ENCODE measurements around the gene ENGASE.
"Not testable (repeated sequence)": the region's sequence is repeated elsewhere in the genome, so short reads cannot be mapped to it uniquely, and the experiment has no call there.

Gene ENGASE

DNA sequence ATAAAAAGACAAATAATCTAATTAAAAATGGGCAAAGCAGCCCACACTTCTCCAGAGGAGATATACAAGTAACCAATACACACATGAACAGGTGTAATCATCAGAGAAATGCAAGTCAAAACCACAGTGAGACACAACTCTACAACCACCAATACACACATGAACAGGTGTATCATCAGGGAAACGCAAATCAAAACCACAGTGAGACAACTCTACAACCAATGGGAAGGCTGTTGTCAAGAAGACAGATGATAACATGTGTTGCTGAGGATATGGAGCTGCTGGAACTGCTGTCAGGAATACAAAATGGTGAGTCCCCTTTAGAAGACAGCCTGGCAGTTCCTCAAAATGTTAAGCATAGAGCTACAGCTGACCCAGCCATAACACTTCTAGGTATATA lies 22.5 kb upstream of the ENGASE start:
- DNase-seq (ENCODE audit: low spot score) = no peak

DNA sequence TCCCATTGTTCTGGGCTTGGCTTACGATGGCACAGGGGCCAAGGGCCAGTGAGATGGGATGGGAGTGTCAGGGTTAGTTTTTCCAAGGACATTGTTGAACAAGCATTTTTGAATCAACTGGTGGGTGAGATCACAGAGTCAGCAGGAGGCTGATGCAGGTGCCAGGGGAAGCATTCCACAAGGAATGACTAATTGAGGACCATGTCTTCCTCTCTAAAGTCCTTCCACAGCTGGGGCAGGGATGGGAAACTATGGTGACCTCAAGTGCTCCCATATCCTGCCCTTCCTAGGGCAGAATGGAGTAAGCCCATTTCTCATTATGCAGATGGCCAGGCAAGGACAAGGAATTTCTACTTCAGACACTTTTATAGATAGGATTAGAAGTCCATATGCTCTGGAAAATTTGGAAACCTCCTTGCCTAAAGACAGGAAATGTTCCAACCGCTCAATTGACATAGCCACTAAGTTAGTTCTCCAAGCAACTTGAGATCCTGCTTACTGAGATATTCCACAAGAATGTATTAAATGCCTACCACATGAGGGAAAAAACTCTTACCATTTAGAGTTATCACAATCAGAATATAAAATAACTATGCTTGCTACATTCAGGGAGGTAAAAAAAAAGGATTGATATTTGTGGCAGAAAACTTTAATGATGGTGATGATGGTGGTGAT lies 21.2 kb upstream of the ENGASE start:
- DNase-seq (ENCODE audit: low spot score) = no peak

DNA sequence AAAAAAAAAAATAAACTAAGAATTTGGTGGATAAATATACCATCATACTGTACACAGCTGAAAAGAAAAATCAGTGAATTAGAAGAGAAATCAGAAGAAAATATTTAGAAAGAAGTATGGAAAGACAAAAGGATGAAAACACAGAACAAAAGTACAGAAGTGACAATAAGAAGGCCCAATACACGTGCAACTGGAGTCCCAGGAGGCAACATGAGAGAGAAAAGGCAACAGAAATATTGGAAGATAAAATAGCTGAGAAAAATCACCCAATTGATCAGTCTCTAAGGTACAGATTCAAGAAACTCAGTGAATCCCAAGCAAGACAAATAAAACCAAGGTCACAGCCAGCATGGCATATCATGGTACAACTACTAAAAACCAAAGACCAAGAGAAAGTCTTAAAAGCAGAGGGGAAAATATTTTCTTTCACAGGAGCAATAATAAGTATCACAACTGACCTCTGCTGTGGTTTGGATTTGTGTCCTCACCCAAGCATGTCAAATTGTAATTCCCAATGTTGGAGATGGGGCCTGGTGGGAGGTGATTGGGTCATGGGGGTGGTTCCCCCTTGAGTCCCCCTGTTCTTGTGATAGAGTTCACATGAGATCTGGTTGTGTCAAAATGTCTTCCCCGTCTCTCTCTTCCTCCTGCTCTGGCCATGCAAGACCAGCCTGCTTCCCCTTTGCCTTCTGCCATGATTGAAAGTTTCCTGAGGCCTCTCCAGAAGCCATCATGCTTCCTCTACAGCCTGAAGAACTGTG lies 20.2 kb upstream of the ENGASE start:
- DNase-seq (ENCODE audit: low spot score) = no peak

DNA sequence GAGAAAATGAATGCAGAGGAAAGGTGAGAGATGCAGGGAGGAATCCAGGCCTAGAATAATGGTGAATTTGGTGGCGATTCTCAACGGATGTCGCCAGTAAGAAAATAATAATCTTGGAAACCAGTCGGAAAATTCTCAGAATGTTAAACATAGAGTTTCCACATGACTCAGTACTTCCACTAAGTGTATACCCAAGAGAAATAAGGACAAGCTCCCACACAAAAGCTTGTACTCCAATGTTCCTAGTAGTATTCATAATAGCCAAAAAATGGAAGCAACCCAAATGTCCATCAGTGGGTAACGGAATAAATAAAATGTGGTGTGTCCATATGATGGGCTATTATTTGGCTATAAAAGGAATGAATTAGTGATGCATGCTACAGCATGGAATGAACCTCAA lies 19.4 kb upstream of the ENGASE start:
- DNase-seq (ENCODE audit: low spot score) = no peak

DNA sequence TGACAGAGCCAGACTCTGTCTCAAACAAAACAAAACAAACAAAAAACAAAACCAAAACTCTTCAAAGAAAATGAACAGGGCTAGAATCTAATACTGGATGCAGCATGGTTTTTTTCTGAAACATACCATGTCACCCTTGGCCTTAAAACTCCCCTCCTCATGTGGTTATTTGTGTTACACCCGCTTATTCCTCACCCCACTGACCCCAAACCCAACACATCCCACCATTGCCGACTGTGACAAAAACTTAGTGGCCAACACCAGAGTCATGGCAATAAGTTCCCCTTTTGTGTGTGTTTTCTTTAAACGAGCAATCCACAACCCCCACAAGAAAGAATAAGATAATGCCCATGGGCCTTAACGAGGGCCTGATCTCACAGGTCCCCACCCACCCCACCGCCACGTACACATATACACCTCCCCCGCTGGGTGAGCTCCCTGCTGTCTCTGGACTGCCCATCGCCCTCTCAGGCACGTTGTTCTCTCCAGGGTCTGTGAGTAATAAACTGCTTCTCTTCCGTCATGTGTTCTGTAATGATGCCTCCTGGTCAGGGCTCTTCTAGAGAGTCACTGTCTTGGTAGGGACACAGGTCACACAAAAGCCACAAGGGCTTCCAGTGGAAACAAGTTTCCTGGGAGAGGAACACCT lies 16.8 kb upstream of the ENGASE start:
- no peak for DNase-seq (ENCODE audit: low spot score)

DNA sequence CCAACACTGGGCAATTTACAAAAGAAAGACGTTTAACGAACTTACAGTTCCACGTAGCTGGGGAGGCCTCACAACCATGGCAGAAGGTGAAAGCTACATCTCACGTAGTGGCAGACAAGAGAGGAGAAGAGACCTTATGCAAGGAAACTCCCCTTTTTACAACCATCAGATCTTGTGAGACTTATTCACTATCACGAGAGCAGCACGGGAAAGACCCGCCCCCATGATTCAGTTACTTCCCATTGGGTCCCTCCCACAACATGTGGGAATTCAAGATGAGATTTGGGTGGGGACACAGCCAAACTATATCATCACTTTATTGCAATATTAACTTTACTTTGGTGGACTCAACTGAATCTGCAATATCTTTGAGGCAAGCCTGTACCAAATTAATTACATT lies 11.9 kb upstream of the ENGASE start:
- DNase-seq (ENCODE audit: low spot score) = no peak

DNA sequence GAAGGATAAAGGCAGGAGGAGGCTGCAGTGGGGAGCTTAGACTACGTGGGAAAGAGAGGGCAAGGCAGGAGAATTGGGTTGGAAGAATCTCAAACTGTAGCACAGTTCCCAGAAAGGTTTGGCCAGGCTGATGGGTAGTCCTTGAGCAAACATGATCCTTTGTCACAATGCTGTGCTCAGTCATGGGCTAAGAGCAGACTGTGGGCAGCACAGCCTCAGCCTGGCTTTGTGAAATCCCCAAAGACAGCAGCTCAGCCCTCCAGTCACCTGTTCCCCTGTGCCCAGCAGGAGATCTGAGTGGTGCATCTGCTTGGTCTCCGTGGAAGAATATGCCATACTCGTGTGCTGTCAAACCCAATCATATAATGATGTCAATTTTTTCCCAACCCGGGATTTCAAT lies 10.6 kb upstream of the ENGASE start:
- DNase-seq (ENCODE audit: low spot score) = no peak

DNA sequence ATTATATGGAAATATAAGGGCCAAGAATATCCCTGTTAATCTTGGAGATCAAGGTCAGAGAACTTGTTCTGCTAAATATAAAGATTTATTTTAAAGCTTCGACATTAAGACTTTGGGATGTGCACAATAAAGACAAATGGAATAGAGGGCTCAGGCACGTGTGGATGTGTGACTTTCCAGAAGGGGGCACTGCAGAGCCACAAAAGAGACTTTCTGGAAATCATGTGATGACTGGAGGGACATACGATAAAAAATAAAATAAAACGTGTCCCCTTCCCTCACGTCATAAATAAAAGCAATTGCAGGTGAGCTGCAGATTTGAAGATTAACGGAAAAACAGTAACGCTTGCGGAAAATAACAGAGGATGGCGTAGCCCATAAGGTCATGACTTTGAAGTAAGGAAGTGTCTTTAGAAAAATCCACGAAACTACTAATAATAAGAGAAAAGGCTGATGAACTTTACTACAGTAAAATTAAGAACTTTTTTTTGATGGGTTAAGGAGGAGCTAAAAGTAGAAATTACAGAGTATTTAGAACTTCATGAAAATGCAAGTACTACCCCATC lies 9.4 kb upstream of the ENGASE start:
- DNase-seq (ENCODE audit: low spot score) = peak; percentile 32

DNA sequence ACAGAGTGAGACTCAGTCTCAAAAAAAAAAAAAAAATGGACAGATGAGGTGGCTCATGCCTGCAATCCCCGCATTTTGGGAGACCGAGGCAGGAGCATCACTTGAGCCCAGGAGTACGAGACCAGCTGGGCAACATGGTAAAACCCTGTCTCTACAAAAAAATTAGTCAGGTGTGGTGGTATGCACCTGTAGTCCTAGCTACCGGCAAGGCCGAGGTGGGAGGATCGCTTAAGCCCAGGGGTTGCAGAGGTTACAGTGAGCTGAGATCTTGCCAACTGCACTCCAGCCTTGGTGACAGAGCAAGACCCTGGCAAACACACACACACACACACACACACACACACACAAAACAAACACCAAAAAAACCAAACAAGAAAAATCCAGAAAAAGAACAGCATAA lies 7.7 kb upstream of the ENGASE start:
- no peak for DNase-seq (ENCODE audit: low spot score)

DNA sequence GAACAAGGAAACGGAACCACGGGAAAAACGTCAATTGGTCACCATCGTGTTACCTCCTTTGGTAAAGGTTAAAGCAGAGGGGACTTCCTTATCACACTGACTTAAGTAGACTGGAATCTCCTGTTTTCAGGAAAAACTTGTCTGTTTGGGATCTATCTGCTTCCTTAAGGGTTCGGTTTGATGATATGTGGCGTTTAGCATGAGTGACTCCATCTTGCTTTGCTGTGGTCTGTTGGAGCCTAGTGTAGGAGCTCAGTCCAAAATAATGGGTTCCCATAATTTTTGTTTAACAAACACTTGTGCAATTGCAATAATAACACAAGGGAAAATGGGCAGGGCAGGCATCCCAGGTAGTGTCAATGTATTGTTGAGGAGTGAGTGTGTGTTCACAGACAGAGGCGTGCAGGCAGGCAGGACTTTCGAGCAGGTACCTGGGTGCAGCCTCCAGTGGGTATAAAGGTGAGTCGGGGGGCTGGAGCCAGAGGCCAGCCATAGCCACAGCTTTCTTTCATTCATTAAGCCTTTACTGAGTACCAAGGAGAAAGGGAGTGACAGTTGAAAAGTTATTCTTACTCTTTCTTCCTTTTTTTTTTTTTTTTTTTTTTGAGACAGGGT lies 4.3 kb upstream of the ENGASE start:
- DNase-seq (ENCODE audit: low spot score) = no peak

DNA sequence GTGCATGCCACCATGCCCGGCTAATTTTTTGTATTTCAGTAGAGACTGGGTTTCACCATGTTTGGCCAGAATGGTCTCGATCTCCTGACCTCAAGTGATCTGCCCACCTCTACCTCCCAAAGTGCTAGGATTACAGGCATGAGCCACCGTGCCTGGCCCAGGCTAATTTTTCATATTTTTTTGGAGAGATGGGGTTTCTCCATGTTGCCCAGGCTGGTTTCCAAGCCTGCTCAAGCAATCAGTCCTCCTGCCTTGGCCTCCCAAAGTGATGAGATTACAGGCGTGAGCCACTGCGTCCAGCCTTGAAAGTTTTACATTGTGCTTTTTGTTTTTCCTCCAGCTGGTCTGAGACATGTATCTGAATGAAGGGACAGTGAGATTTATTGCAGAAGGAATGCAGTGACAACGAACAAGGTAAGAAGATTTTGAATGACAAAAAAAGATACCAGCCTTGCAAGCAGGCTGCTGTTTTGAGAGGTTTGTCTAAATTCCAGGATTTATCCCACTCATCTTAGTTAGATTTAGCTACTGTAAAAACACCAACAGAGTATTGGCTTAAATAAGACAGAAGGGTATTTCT lies 3.4 kb upstream of the ENGASE start:
- DNase-seq (ENCODE audit: low spot score) = no peak

DNA sequence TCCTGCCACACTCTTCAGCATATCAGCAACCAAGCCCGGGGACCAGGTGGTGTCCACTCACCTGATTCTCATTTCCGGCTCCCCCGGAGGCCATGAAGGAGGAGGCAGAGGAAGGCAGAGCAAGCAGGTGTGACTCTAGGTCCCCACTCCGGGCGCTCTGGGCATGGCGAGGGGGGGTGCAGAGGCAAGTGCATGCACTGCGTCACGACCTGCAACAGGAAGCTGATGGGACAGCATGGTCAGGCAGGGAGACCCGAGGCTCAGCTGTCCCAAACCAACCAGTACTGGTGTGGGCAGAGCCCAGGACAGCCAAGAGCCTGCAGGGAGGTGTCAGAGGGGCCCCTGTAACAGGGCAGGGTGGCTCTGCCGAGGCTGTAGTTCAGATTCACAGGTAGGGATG lies 2.1 kb upstream of the ENGASE start:
- no peak for DNase-seq (ENCODE audit: low spot score)

DNA sequence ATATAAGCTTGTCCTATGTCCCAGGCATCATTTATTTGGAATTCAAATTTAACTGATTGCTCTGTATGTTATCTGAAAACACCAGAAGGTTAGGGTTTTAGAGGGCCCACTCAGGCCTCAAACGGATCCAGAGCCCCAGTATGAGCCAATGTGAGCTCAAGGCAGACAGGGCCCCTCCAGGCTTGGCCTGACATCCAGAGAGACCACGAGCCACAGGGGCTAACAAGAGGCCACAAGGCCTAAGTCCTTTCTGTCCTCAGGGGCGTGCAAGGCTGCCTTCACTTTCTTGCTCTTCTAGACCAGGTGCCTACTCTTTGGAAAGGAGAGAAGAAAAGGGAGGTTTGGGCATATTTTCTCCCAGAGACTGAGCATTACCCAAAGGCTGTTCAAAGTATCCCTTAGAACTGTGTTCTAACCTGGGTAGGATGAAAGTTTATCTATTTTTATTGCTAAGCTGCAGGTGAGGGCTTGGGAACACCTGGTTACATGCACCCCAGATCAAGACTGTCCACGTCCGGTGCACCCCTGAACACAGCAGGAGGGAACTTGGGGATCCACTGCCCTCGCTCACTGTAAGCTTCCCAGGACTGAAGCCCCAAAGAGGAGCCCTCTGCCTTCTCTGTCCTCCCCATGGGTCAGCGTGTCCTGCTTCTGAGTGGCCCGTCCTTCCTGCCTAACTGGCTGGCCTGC lies 1.5 kb upstream of the ENGASE start:
- DNase-seq (ENCODE audit: low spot score) = no peak

DNA sequence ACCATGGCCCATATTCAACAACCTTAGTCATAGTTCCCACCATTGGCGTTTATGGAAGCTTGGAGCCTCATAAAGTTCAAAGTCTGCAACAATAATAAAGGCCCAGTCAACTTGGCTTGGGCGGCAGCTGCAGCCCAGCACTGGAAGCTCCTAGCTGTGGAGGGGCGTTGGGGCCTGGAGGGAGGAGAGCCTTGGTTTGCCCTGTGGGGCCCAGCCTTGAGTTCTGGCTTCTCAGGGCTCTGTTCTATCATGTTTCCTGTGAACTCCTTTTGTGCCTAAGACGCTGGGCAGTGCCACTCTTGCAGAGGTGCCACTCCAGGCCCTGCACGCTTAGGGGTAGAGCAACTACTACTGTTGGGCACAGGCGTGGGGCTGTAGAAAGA lies 927 bp upstream of the ENGASE start:
- DNase-seq (ENCODE audit: low spot score) = no peak

DNA sequence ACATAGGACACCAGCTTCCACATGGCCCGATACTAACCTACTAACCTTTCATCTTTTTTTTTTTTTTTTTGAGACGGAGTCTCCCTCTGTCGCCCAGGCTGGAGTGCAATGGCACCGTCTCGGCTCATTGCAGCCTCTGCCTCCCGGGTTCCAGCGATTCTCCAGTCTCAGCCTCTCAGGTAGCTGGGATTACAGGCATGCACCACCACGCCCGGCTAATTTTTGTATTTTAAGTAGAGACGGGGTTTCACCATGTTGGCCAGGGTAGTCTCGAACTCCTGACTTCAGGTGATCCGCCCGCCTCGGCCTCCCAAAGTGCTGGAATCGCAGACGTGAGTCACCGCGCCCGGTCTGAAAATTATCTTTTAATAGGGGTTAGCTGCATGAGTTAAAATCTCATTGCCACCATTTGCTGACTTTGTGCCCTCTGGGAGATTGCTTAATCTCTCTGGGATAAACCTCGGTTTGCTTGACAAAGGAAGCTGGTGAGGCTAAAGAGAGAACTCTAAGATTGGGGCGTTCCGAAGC lies 439 bp upstream of the ENGASE start:
- DNase-seq (ENCODE audit: low spot score) = not testable (repeated sequence)

DNA sequence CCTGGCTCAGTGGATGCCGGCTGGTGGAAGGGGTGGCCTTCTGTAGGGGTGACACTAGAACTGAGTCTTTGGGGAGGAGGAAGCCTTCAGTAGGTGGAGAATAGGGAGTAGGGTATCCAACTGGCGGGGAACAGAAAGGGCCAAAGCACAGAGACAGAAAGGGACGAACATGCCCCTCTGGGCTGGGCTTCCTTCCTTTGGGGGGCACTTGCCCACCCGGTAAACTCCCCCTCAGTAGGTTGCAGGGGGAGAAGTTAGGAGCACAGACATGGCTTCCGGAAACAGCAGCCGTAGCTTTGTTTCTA lies 774 bp downstream of the ENGASE start:
- peak; percentile 31 for DNase-seq (ENCODE audit: low spot score)

DNA sequence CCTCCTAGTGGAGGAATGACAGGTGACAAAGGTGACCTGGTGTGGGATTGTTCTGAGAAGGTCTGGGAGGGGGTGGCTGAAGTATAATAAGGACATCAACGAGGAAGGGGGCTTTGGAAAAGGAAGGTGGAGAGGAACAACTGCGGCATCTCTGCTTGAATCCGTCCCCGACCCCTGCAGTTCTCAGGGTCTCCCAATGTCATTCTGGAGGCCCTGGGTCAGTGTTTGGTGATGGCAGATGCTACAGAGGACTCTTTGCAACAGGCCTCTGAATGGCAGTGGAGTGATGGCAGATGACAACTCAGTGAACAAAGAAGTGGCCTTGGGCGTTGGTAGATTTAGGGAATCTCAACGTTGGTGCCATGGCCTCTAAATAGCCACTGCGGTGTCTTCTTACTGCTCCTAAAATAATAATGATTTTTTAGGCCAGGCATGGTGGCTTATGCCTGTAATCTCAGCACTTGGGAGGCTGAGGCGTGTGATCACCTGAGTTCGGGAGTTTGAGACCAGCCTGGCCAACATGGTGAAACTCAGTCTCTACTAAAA lies 1.3 kb downstream of the ENGASE start:
- DNase-seq (ENCODE audit: low spot score) = no peak

DNA sequence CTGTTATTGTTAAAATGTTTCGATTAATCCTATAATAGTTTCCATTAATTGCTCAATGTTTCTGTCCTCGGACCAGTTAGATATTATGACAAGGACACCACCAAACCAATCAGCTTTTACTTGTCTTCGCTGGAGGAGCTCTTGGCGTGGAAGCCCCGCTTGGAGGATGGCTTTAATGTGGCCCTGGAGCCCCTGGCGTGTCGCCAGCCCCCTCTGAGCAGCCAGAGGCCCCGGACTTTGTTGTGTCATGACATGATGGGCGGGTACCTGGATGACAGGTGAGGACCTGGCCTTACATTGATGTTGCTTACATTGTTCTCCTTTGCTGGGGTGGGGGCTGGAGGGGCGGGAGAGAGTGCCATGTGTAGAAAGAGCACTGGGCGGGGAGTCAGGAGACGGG lies 3.0 kb downstream of the ENGASE start:
- DNase-seq (ENCODE audit: low spot score) = no peak

DNA sequence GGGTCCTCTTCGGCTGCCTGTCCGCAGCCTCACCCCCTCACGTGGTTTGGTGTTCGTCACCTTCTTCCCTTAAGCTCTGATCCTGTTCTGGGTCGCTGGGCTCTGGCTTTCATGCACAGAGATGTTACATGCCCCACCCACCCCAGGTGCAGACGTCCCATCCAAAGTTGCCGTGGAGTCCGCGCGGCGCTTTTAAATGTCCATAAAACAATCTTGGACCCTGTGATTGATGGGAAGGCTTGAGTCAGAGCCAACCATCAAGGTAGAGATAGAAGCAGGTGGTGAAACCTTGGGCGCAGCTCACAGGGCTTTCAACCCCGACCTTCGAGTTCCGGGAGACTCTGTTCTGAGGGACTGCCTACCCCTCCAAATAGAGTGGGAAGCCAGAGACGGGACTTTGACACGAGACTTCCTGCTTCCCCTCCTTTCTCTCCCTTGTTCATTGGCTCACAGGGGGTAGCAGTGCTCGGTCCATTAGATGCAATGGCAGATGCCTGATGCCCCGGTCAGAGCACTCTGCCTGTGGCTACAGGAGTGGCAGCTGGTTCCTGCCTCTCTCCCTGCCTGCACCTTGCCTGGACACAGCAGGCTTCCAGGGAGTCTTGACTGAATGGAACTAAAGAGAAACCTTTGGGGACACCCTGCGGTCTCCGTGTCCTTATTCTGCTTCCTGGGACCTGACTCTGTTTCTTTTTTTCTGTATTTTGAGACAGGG lies 4.0 kb downstream of the ENGASE start:
- no peak for DNase-seq (ENCODE audit: low spot score)

DNA sequence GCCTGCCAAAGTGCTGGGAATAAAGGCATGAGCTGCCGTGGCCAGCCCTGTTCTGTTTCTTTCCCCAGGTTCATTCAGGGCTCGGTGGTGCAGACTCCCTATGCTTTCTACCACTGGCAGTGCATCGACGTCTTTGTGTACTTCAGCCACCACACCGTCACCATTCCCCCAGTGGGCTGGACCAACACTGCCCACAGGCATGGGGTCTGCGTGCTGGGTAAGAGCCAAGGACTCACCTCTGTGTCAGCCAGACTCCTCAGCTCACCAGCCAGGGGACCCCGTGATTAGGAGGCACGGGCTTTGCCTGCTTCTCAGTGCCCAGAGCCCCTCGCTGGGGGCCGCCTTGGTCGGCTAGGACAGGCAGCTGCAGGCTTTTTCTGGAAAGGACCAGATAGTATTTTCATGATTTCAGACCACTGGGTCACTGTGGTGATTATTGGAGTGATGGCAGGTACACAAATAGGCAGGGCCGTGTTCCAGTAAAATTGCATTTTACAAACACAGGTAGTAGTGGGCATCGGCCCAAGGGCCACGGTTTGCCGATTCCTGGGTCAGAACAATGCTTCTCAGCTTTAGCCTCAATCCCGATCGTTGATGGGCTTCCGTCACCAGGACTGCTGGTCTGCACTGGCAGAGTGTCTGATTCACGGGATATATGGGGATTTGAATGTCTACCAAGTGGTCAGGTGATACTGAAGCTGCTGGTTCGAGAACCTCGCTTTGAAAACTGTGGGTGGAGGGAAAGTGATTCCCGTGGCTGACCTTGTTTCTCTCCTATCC lies 5.0 kb downstream of the ENGASE start:
- no peak for DNase-seq (ENCODE audit: low spot score)
